ENCODE results near the gene HLA-DOA.

The HLA-DOA gene

DNA sequence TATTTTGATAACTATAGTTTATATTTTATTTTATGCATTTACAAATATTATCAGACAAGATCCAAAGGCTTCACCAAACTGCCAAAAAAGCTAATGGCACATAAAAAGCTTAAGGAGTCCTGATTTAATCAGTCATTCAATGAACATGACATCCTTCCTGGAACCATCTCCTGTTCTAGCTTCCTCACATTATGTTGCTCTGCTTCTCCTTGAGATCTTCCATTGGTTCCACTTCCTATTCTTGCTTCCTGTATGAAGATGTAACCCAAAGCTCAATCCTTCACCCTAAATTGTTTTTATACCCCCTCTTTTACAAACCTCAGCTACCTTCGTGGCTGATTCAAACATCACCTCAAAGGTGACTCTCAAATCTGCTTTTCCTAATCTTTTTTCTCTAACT, 45.5 kb downstream of the HLA-DOA start:
- no peak for DNase-seq (ENCODE audit: low read depth in 2 of 2)

DNA sequence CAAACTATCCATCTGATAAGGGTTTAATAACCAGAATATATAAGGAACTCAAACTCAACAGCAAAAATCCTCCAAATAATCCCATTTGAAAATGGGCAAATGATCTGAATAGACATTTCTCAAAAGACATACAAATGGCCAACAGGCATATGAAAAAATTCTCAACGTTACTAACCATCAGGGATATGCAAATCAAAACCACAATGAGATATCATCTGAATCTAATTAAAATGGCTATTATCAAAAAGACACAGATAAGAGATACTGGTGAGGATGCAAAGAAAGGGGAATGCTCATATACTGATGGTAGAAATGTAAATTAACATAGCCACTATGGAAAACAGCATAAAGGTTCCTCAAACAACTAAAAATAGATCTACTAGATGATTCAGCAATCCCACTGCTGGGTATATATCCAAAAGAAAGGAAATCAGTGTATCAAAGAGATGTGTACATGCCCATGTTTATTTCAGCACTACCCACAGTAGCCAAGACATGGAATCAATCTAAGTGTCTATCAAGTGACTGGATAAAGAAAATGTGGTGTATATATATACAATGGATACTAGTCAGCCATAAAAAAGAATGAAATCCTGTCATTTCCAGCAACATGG, 47.1 kb downstream of the HLA-DOA start:
- DNase-seq (ENCODE audit: low read depth in 2 of 2), result no peak

DNA sequence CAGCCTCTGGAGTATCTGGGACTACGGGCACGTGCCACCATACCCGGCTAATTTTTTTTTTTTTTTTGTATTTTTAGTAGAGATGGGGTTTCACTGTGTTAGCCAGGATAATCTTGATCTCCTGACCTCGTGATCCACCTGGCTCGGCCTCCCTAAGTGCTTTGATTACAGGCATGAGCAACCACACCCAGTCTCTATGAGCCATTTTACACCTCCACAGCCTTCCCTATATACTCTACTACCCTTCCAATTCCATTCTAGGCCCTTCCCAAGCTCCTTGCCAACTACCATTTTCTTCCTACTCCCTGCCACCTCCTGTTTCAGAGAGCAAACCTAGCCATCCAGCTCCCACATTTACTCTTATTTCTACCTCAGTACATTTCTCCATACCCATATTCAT, 48.8 kb downstream of the HLA-DOA start:
- DNase-seq (ENCODE audit: low read depth in 2 of 2), result no peak

DNA sequence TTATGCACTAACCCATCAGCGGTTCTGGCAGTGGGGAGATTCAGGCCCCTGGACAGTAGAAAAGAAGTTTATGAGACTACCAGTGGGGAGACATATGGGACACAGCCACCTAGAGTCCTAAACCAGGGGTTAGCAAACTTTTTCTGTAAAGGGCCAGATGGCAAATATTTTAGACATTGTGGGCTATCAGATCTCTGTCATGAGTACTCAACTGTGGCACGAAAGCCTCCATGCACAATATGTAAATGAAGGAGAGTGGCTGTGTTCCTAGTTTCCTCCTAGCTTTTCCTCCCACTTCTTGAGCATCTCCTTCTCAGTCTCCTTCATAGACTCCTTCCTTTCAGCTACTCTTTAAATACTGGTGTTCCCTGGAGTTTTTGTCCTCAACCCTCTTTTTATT, 53.2 kb downstream of the HLA-DOA start:
- no peak for DNase-seq (ENCODE audit: low read depth in 2 of 2)

DNA sequence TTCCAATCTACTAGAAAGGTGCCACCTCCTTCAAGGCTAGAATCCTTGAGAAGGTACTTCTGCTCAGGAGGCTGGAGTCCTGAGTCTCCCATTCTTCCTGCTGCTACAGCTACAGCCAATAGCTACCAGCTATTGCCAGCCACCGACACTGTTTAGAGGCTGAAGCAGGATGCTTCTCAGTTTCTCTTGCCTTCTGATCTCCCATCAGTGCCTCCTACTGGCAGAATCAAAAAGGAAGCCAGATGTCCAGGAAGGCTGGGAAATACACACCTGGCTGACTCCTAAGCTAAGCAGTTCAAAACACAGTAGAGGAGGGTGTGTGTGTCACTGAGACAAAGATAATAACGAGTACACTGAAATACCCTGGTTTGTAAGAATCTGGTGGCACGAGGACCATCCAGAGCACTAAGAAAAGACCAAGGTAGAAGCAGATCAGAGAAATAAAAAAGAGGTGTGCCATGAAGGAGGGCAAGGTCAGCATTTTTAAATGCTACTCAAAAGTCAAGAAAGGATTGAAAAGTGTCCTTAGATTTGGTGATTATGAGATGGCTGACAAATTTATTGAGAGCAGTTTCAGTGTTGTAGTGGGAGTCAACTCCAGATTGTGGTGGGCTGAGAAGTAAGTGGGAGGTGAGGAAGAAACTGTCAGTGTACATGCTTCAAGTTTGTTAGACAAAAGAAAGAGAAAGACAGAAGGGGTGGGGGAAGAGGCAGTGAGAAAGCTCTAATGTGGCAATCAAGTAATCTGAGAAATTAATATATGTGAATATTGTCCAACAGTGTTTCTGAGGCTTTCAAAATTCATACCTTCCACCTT, 54.2 kb downstream of the HLA-DOA start:
- DNase-seq (ENCODE audit: low read depth in 2 of 2), result no peak

DNA sequence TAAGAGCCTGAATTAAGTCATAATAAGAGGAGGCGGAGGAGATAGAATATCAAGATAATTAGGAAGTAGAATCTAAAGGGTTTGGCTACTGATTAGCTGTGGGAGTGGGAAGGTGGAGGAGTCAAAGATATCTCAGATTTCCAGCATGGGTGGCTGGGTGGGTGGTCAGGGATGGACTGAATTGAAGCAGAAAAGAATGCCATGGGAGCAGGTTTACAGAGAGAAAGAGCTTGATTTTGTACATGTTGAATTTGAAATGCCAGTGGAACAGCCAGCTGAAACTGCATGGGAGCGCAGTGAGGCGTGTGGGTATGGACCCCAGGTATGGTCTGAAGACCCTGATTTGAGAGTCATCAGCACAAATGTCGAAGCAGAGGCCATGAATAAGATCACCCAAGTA, 55.1 kb downstream of the HLA-DOA start:
- no peak for DNase-seq (ENCODE audit: low read depth in 2 of 2)

Data from stimulated activated CD8-positive, alpha-beta memory T cell treated with anti-CD3 and anti-CD28 coated beads, Interleukin-7, amount 100 ng/mL, for 4 hours (primary cell).